Lung (tissue), 12 donors: ENCODE results near the gene ADD3. TPM values are rescaled to one million over a fixed set of nuclear protein-coding genes. Genes with fewer than 3 reads are reported as not detected.

Experiments
- ATAC-seq: fragments of 200-7000 bp; cut with Tn5 transposase; one replicate; pipeline ENCODE4 v1.9.1; 2020; ENCODE audit warnings: moderate number of reproducible peaks; ENCODE audit not compliant: insufficient read depth, low FRiP score
- DNase-seq, 3 donors: peaks; one replicate each; pipeline ENCODE4 v3.0.0-alpha.2; 2013 to 2017
- H3K27ac ChIP-seq, 2 donors: one replicate each; pipeline ENCODE4 v1.5.1; 2013; ENCODE audit warnings: mild to moderate bottlenecking in 2 of 2, moderate library complexity in 2 of 2, control low read depth in 1 of 2, inconsistent platforms in 1 of 2, low read depth in 1 of 2, low read length in 1 of 2
- H3K27me3 ChIP-seq, 3 donors: one replicate each; pipeline ENCODE4 v1.5.1; 2013; ENCODE audit warnings: low read length in 2 of 3; ENCODE audit not compliant: control insufficient read depth in 3 of 3, insufficient read depth in 3 of 3
- H3K36me3 ChIP-seq, 4 donors: one replicate each; pipeline ENCODE4 v1.5.1; 2013; ENCODE audit warnings: low read length in 4 of 4, mild to moderate bottlenecking in 1 of 4, moderate library complexity in 1 of 4; ENCODE audit not compliant: control insufficient read depth in 4 of 4, insufficient read depth in 4 of 4
- H3K4me1 ChIP-seq, 5 donors: one replicate each; pipeline ENCODE4 v1.5.1; 2013; ENCODE audit warnings: low read length in 5 of 5, mild to moderate bottlenecking in 2 of 5, moderate library complexity in 1 of 5; ENCODE audit not compliant: control insufficient read depth in 5 of 5, insufficient read depth in 5 of 5
- H3K4me3 ChIP-seq: one replicate; pipeline ENCODE4 v1.5.1; 2013; ENCODE audit warnings: mild to moderate bottlenecking, control low read depth, moderate library complexity
- H3K9ac ChIP-seq, 2 donors: one replicate each; pipeline ENCODE4 v1.5.1; 2013; ENCODE audit warnings: low read length in 2 of 2, control low read depth in 1 of 2; ENCODE audit not compliant: insufficient read depth in 1 of 2
- H3K9me3 ChIP-seq, 4 donors: one replicate each; pipeline ENCODE4 v1.5.1; 2013; ENCODE audit warnings: low read length in 3 of 4, mild to moderate bottlenecking in 1 of 4, moderate library complexity in 1 of 4; ENCODE audit not compliant: control insufficient read depth in 4 of 4, insufficient read depth in 3 of 4
- WGBS, 2 donors: extraction: QIAGEN DNeasy Blood & Tissue Kit; methylation state at CpG; one replicate each; pipeline ENCODE4 v1.1.7; 2013; 5-methylcytosine and 5-hydroxymethylcytosine counted together
- polyA plus RNA-seq, 2 donors: library from polyadenylated mRNA; stranded (reverse); fragments of 200-250 nt; gene quantifications; one replicate each; pipeline ENCODE4 v1.2.1, GENCODE V29; 2013
- total RNA-seq, 2 donors: library from RNA; depleted of rRNA in 1 of 2; stranded (reverse); fragments of >200 nt in 1 of 2; gene quantifications; one replicate each; pipeline ENCODE4 v1.2.1, GENCODE V29; 2014 to 2021
- TF ChIP-seq, protein P1 (sequence below): IDR thresholded peaks from 2 replicates; pipeline ENCODE4 v1.5.1; 2012; ENCODE audit warnings: mild to moderate bottlenecking; ENCODE audit errors: control extremely low read depth, extremely low read depth
- donor health status: control.
- donor health status: control.
- donor health status: Bipolar disorder and iron deficiency.
- donor health status: healthy.
- donor health status: DM: yes; HTN: yes; CAD: no.

ADD3 gene
- total and polyA plus RNA-seq, 4 donors: 22.0 to 289 (median 56.1) TPM

GRCh38 chr10:110094786-110095185, 87.0 kb downstream of the ADD3 start:
- TF ChIP-seq, protein P1, sequence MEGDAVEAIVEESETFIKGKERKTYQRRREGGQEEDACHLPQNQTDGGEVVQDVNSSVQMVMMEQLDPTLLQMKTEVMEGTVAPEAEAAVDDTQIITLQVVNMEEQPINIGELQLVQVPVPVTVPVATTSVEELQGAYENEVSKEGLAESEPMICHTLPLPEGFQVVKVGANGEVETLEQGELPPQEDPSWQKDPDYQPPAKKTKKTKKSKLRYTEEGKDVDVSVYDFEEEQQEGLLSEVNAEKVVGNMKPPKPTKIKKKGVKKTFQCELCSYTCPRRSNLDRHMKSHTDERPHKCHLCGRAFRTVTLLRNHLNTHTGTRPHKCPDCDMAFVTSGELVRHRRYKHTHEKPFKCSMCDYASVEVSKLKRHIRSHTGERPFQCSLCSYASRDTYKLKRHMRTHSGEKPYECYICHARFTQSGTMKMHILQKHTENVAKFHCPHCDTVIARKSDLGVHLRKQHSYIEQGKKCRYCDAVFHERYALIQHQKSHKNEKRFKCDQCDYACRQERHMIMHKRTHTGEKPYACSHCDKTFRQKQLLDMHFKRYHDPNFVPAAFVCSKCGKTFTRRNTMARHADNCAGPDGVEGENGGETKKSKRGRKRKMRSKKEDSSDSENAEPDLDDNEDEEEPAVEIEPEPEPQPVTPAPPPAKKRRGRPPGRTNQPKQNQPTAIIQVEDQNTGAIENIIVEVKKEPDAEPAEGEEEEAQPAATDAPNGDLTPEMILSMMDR: no peak
- no peaks in the 10 kb centered on the region for H3K9me3 ChIP-seq

DNA sequence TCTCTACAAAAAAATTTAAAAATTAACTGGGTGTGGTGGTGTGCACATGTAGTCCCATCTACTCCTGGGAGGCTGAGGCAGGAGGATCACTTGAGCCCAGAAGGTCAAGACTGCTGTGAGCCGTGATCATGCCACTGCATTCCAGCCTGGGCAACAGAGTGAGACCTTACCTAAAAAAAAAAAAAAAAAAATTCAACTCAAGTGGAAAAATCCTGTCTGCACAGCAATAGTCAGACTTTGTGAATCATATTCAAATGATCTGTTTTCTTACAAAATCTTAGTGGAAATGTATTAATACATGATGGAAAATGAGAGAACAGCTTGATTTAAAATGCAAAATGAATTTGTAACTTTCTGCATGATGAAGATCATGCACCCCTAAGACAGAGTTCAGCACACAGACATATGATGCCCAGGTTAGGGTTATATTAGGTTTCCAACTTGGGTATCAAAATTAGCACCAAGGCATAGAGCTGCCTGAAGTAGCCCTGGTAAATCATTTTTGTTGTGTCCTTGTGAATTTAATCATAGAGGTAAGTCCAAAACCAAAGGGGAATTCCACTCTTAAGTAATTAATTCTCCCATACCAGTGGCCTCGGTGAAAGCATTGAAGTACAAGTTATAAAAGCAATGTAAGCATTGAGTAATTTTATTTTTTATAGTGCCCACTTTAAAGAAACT, 93.8 kb downstream of the ADD3 start:
- Histone ChIP-seq H3K4me3 (no peak overlapping the region), H3K9ac (no peak overlapping the region), H3K36me3 (peaks cover 2 to 35% (median 15%) of the 10 kb centered on the region in 4 donors), H3K27me3 (no peaks in the 10 kb centered on the region), H3K27ac (no peak overlapping the region), H3K4me1 (peaks cover 0 to 8% (median 0%) of the 10 kb centered on the region in 5 donors), H3K9me3 (no peaks in the 10 kb centered on the region)
- WGBS, 2 donors: 65 to 79% methylated on average over 2 of the region's 2 CpGs
- DNase-seq (no peak), ATAC-seq (no peak)
- TF ChIP-seq, protein P1: no peak

More at GRCh38 chr10:110094786-110095185, 87.0 kb downstream of the ADD3 start:
- Histone ChIP-seq H3K4me3 (no peak overlapping the region), H3K27me3 (no peaks in the 10 kb centered on the region), H3K9ac (no peak overlapping the region), H3K27ac (no peak overlapping the region), H3K36me3 (peaks cover 0 to 10% (median 0%) of the 10 kb centered on the region in 4 donors), H3K4me1 (peaks cover 0 to 13% (median 4%) of the 10 kb centered on the region in 5 donors)
- DNase-seq: no peak
- 90 to 91% methylated on average over 2 of the region's 2 CpGs for WGBS, 2 donors
- no peak for ATAC-seq

- ATAC-seq (no peak), DNase-seq (no peak)
- peaks cover 2 to 42% (median 15%) of the 10 kb centered on the region in 4 donors for H3K36me3 ChIP-seq
- no peaks in the 10 kb centered on the region for H3K27me3 ChIP-seq
- TF ChIP-seq, protein P1: no peak
- H3K9ac ChIP-seq: no peak overlapping the region
- no peaks in the 10 kb centered on the region for H3K9me3 ChIP-seq
- peak overlapping the region in 1 of 2 donors; percentile 21 for H3K27ac ChIP-seq
- peaks cover 0 to 7% (median 0%) of the 10 kb centered on the region in 5 donors for H3K4me1 ChIP-seq
- no peak overlapping the region for H3K4me3 ChIP-seq
These were observed 96.2 kb downstream of the ADD3 start for GRCh38 chr10:110103921-110104461.

GRCh38 chr10:110105873-110106272, 98.1 kb downstream of the ADD3 start:
- Histone ChIP-seq H3K9ac (no peak overlapping the region), H3K36me3 (peaks cover 0 to 42% (median 14%) of the 10 kb centered on the region in 4 donors), H3K27me3 (no peaks in the 10 kb centered on the region), H3K9me3 (no peaks in the 10 kb centered on the region), H3K27ac (no peak overlapping the region), H3K4me3 (no peak overlapping the region), H3K4me1 (peaks cover 0 to 7% (median 0%) of the 10 kb centered on the region in 5 donors)
- TF ChIP-seq, protein P1: no peak
- DNase-seq (no peak), ATAC-seq (no peak)
